Central memory CD8-positive, alpha-beta T cell (primary cell): Measurements from ENCODE around the gene FAM3B.

Experiments used
- ATAC-seq: fragments of 150-1000 bp; cut with Tn5 transposase; replicated peaks from 2 replicates; pipeline ENCODE4 v1.10.0; 2022; ENCODE audit warnings: mild to moderate bottlenecking, moderate FRiP score, moderate number of reproducible peaks; ENCODE audit not compliant: poor library complexity, severe bottlenecking; ENCODE audit errors: extremely low read depth
- DNase-seq, 2 donors: peaks; one replicate each; pipeline ENCODE4 v3.0.0; 2021; ENCODE audit warnings: low spot score in 2 of 2
- H3K27ac Mint-ChIP-seq: one replicate; pipeline ENCODE4 v1.8.0; 2022; ENCODE audit warnings: low read depth, mild to moderate bottlenecking, moderate library complexity, mixed read lengths
- H3K27me3 Mint-ChIP-seq: one replicate; pipeline ENCODE4 v1.8.0; 2022; ENCODE audit warnings: mixed read lengths
- H3K36me3 Mint-ChIP-seq: one replicate; pipeline ENCODE4 v1.8.0; 2022; ENCODE audit warnings: mild to moderate bottlenecking, moderate library complexity, mixed read lengths; ENCODE audit not compliant: insufficient read depth
- H3K4me1 Mint-ChIP-seq: one replicate; pipeline ENCODE4 v1.8.0; 2022; ENCODE audit warnings: mixed read lengths
- H3K4me3 Mint-ChIP-seq: one replicate; pipeline ENCODE4 v1.8.0; 2022; ENCODE audit warnings: mild to moderate bottlenecking, moderate library complexity, mixed read lengths
- H3K9me3 Mint-ChIP-seq: one replicate; pipeline ENCODE4 v1.8.0; 2022; ENCODE audit warnings: mixed read lengths

FAM3B gene

GRCh38 chr21:41402796-41403195 lies 86.2 kb downstream of the FAM3B start:
- no peaks in the 10 kb centered on the region for H3K9me3 Mint-ChIP-seq
- peaks cover 69% of the 10 kb centered on the region for H3K36me3 Mint-ChIP-seq
- no peaks in the 10 kb centered on the region for H3K4me1 Mint-ChIP-seq
- no peak overlapping the region for H3K27ac Mint-ChIP-seq
- ATAC-seq = no peak
- no peak overlapping the region for H3K4me3 Mint-ChIP-seq
- no peak for DNase-seq
- no peaks in the 10 kb centered on the region for H3K27me3 Mint-ChIP-seq

DNA sequence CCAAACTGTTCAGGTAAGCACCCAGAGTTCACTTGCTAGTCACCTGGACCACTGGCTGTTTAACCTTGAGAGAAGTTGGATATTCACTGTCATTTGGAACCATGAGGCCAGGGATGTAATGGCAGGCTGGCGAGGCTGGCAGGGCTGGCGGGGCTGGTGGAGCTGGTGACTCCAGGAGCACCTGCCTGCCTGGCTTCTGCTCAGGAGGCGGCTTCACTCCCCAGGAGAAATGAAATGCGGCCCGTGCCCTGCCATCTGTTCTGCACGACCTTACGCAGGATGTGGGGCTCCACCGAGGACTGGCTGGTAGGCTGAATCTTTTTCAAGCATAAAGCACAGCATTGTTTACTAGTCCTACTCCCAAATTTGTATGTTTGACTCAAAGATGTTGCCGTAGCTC lies 86.7 kb downstream of the FAM3B start:
- Mint-ChIP-seq H3K4me3 (no peak overlapping the region), H3K9me3 (no peaks in the 10 kb centered on the region), H3K27me3 (no peaks in the 10 kb centered on the region), H3K36me3 (peaks cover 69% of the 10 kb centered on the region), H3K27ac (no peak overlapping the region), H3K4me1 (no peaks in the 10 kb centered on the region)
- no peak for DNase-seq
- no peak for ATAC-seq

DNA sequence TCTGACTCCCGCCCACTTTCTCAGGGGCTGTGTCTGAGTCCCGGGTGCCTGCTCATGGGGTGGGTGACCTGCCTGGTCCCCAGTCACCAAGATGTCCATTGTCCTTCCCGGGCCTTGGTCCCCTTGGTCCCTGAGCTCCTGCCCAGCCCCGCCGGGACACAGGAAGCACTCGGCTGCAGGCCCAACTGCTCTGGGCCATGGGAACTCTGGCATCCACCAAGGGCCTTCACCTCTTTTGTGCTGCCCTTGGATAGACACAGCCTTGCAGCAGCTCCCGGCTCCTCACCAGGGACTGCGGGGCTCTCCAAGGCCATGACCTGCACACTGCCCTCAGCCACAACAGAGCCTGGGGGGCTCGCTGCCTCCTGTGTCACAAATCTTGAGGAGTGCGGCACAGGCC lies 87.4 kb downstream of the FAM3B start:
- H3K36me3 Mint-ChIP-seq = peaks cover 67% of the 10 kb centered on the region
- no peak for ATAC-seq
- H3K4me1 Mint-ChIP-seq = no peaks in the 10 kb centered on the region
- no peaks in the 10 kb centered on the region for H3K9me3 Mint-ChIP-seq
- no peak for DNase-seq
- no peak overlapping the region for H3K27ac Mint-ChIP-seq
- no peaks in the 10 kb centered on the region for H3K27me3 Mint-ChIP-seq
- H3K4me3 Mint-ChIP-seq = no peak overlapping the region

GRCh38 chr21:41405321-41405720 lies 88.7 kb downstream of the FAM3B start:
- H3K9me3 Mint-ChIP-seq = no peaks in the 10 kb centered on the region
- no peak for DNase-seq
- H3K27ac Mint-ChIP-seq = no peak overlapping the region
- peaks cover 63% of the 10 kb centered on the region for H3K36me3 Mint-ChIP-seq
- no peak overlapping the region for H3K4me3 Mint-ChIP-seq
- peaks cover under 1% of the 10 kb centered on the region for H3K4me1 Mint-ChIP-seq
- H3K27me3 Mint-ChIP-seq = no peaks in the 10 kb centered on the region
- no peak for ATAC-seq

DNA sequence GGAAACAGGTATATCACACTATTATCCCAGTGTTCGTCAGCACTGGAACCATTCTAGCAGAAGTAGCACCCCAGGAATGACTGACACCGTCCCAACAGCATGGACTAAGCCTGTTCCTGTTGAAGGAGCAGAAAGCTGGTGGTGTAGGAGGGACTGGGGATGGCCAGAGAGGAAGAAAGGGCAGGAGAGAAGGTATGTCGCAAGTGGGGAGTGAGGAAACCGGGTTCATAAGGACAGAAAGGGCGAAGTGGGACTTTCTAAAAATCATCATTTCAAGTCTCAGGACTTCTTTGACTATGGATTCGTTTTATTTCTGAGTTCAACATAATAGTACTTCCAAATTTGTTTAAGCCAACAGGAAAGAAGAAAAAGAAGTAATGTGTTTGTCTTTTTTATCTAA lies 89.7 kb downstream of the FAM3B start:
- Mint-ChIP-seq H3K36me3 (peaks cover 59% of the 10 kb centered on the region), H3K9me3 (no peaks in the 10 kb centered on the region), H3K27ac (no peak overlapping the region), H3K27me3 (no peaks in the 10 kb centered on the region), H3K4me3 (no peak overlapping the region), H3K4me1 (peaks cover 7% of the 10 kb centered on the region)
- ATAC-seq = no peak
- DNase-seq = no peak
